Measurements from ENCODE around the gene TRMT1.

- TF ChIP-seq POLR2A (IDR thresholded peaks at IDR 0.05; ENCODE audit: low read length) (no peak), GATA1 (IDR thresholded peaks at IDR 0.05; ENCODE audit: low read depth, low read length) (no peak)
Measured at GRCh38 chr19:13092606-13093235, 23.8 kb downstream of the TRMT1 start.

Measured in erythroblast (primary cell).